GM21717 (cell line): ENCODE results near the gene SLC17A9.

Experiments used
- ATAC-seq: cut with Tn5 transposase; IDR thresholded peaks from one replicate; pipeline ENCODE4 v1.9.1; 2021; ENCODE audit warnings: mild to moderate bottlenecking, moderate library complexity; ENCODE audit not compliant: unreplicated experiment

The SLC17A9 gene

GRCh38 chr20:63014287-63014686 lies 61.8 kb downstream of the SLC17A9 start:
- no peak for ATAC-seq

DNA sequence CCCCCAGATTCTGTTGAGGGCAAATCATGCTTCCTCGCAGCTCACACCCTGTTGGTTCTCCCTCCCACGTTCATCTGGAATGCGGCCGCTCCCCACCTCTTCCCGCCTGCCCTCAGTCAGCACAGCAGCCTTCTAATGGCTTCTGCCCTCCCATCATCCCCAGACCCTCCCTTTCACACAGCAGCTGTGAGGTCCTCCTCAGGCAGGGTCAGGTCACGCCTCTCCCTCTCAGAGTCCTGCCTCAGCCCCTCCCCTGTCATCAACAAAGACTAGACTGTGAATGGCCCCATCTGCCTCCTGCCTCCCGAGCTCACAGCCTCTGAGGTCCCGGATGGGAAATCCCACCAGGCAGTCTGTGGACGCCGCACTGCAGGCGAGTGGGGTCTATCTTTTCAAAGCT lies 62.2 kb downstream of the SLC17A9 start:
- ATAC-seq = no peak

- no peak for ATAC-seq
Measured at GRCh38 chr20:63015147-63015661, 62.7 kb downstream of the SLC17A9 start.

DNA sequence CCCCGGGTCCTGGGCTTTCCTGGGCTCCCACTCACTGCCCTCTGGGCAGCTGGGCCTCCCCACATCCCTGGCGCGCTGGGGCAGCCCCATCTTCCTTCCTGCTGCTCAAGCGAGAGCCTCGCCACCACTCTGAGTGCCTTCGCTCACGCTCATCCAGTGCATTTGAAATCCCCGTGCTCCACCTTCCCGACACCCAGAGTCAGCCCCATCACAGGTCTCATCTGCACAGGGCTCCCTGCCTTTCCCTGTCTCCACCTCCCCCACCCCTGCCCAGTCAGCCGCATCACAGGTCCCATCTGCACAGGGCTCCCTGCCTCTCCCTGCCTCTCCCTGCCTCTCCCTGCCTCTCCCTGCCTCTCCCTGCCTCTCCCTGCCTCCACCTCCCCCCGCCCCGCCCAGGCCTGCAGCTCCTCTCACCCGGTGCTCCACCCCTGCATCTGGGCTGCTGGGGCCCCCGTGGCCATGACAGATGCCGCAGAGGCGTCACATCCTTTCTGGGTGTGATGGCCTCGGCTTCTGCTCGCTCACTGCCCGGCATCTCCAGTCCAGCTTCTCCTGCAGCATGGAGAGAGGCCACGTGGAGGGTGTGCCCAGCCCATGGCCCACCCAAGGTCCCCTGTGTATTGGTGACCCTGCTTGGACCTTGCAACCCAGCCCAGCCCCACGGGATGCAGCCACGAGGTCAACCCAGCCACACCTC lies 63.3 kb downstream of the SLC17A9 start:
- no peak for ATAC-seq

DNA sequence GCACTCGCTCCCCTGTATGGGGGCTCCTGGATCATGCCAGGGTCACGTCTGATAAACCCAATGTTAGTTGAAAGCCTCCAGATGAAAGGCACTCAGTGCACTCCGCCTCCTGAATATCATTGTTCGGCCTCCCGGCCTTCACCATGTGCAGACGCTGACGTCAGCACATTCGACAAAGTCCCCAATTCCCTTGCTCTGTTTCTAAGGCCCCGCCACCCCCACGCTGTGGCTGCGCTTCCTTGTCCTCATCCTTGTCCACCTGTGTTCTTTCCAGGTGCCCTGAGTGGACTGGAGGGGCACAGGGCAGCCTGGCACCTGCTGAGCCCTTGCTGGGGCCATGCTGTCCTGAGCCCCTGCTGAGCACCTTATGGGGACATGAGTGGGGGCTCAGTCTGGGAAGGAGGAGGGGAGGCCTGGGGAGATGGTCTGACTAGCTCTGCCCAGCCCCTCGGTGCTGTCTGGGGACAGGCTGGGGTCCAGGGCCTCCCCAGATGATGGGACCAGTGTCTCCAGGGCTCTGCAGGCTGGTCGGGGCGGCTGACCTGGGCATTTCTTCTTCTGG lies 64.1 kb downstream of the SLC17A9 start:
- ATAC-seq = no peak

GRCh38 chr20:63017076-63017825 lies 64.7 kb downstream of the SLC17A9 start:
- ATAC-seq = no peak

GRCh38 chr20:63017826-63018411 lies 65.4 kb downstream of the SLC17A9 start:
- no peak for ATAC-seq
